A673 (cell line): ENCODE results near the gene LENG1.

Experiments
- EZH2 ChIP-seq: fragments of 200-600 bp; sonication (generic); IDR thresholded peaks from 2 replicates; pipeline ENCODE4 v1.6.1; 2017; ENCODE audit warnings: borderline replicate concordance, low read depth, mild to moderate bottlenecking, mixed read lengths, antibody characterized with exemption, low read length; ENCODE audit not compliant: poor library complexity, severe bottlenecking
- TF ChIP-seq, protein P1 (sequence below): fragments of 300-800, 200-600 bp; sonication (generic); conservative IDR thresholded peaks from 2 replicates; pipeline ENCODE4 v1.5.1; 2017; ENCODE audit warnings: low read depth, mild to moderate bottlenecking, antibody characterized with exemption, low read length, moderate library complexity, mixed read lengths

DNA sequence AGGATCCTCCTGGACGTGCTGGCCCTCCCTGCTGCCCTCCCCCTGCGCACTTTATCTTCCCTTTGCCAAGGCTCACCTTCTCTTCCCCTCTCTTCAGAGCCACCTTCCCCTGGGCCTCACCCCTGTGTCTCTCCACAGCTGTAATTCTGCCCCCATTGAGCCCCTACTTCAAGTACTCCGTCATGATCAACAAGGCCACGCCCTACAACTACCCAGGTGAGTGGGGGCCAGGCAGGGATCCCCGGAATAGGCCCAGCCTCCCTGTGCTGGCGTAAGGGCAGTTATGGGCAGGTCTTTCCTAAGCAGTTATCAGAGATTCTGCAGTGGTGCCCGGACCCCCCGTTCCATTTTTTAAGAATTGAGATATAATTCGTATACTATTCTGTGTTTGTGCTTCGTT lies 53.7 kb downstream of the LENG1 start:
- TF ChIP-seq, protein P1, sequence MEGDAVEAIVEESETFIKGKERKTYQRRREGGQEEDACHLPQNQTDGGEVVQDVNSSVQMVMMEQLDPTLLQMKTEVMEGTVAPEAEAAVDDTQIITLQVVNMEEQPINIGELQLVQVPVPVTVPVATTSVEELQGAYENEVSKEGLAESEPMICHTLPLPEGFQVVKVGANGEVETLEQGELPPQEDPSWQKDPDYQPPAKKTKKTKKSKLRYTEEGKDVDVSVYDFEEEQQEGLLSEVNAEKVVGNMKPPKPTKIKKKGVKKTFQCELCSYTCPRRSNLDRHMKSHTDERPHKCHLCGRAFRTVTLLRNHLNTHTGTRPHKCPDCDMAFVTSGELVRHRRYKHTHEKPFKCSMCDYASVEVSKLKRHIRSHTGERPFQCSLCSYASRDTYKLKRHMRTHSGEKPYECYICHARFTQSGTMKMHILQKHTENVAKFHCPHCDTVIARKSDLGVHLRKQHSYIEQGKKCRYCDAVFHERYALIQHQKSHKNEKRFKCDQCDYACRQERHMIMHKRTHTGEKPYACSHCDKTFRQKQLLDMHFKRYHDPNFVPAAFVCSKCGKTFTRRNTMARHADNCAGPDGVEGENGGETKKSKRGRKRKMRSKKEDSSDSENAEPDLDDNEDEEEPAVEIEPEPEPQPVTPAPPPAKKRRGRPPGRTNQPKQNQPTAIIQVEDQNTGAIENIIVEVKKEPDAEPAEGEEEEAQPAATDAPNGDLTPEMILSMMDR, result no peak
- TF ChIP-seq EZH2, result no peak
